Transverse colon (tissue), 4 donors: ENCODE data around the gene YTHDF1. TPM values are rescaled to one million over a fixed set of nuclear protein-coding genes. Genes with fewer than 3 reads are reported as not detected.

Experiments
- DNase-seq: peaks from one replicate; pipeline ENCODE4 v3.0.0-alpha.2; 2019
- H3K27ac ChIP-seq, 4 donors: fragments of 200-600 bp; sonication (generic); 2 replicates each; pipeline ENCODE4 v1.5.1; 2016 to 2018; ENCODE audit warnings: inconsistent platforms in 4 of 4
- H3K27me3 ChIP-seq: fragments of 200-600 bp; sonication (generic); 2 replicates; pipeline ENCODE4 v1.5.1; 2017; ENCODE audit warnings: inconsistent platforms
- H3K36me3 ChIP-seq, 4 donors: fragments of 200-600 bp; sonication (generic); 2 replicates each; pipeline ENCODE4 v1.5.1; 2017 to 2019; ENCODE audit warnings: inconsistent platforms in 4 of 4
- H3K4me1 ChIP-seq, 4 donors: fragments of 200-600 bp; sonication (generic); 2 replicates each; pipeline ENCODE4 v1.5.1; 2017 to 2020; ENCODE audit warnings: inconsistent platforms in 4 of 4
- H3K4me3 ChIP-seq, 4 donors: fragments of 200-600 bp; sonication (generic); 1 replicate in 1 of 4; 2 replicates in 3 of 4; pipeline versions ENCODE4 v1.5.1 to v1.6.1; 2017 to 2019; ENCODE audit warnings: inconsistent platforms in 4 of 4
- H3K9me3 ChIP-seq, 2 donors: fragments of 200-600 bp; sonication (generic); 2 replicates each; pipeline ENCODE4 v1.5.1; 2017 to 2019; ENCODE audit warnings: inconsistent platforms in 2 of 2
- CTCF ChIP-seq, 5 experiments: fragments of 200-600 bp in 3 of 5; fragments of 450-650 bp in 2 of 5; sonication (generic) in 3 of 5; IDR thresholded peaks; 1 replicate in 2 of 5; 2 replicates in 3 of 5; pipeline ENCODE4 v1.5.1; 2016 to 2017; ENCODE audit warnings: antibody characterized with exemption in 5 of 5, inconsistent platforms in 3 of 5, mild to moderate bottlenecking in 2 of 5, moderate library complexity in 1 of 5
- EP300 ChIP-seq: sonication (generic); formaldehyde crosslinking; IDR thresholded peaks from one replicate; pipeline ENCODE4 v1.6.1; 2017; ENCODE audit warnings: antibody characterized with exemption, low read depth
- POLR2A ChIP-seq: fragments of 450-650 bp; IDR thresholded peaks from one replicate; pipeline ENCODE4 v1.6.1; 2016; ENCODE audit warnings: antibody characterized with exemption, mild to moderate bottlenecking, moderate library complexity
- POLR2AphosphoS5 ChIP-seq, 3 donors: sonication (generic); formaldehyde crosslinking; IDR thresholded peaks; one replicate each; pipeline ENCODE4 v1.6.1; 2016; ENCODE audit warnings: antibody characterized with exemption in 3 of 3
- WGBS, 2 donors: methylation state at CpG; one replicate each; pipeline ENCODE4 v1.1.5; 2018; ENCODE audit warnings: low coverage in 1 of 2; 5-methylcytosine and 5-hydroxymethylcytosine counted together
- in situ Hi-C, 4 donors: fragments of 200-750 bp; cut with MboI; loops; one replicate each; pipeline versions ENCODE4 v1.15.0 to v1.15.1; 2017; ENCODE audit warnings: low sequenced_read_pairs in 3 of 4, low pct_ligation_motif_present in 1 of 4, low pct_unique_long_range_greater_than_20kb in 1 of 4
- intact Hi-C: fragments of 100-400 bp; cut with DNase I; formaldehyde crosslinking; loops from one replicate; pipeline ENCODE4 v1.15.1; 2023; ENCODE audit warnings: low total_unique reads
- small RNA-seq, 4 donors: library from RNA; depleted of rRNA; stranded (forward); fragments of <200 nt; gene quantifications; one replicate each; pipeline ENCODE3, GENCODE V24; 2016
- total RNA-seq, 4 donors: library from RNA; depleted of rRNA; stranded (reverse); fragments of >200 nt; gene quantifications; one replicate each; pipeline ENCODE4 v1.1.0, GENCODE V29; 2016

The YTHDF1 gene
- total RNA-seq, 4 donors from 2014 or later = 29.4 to 35.2 (median 32.9) TPM

DNA sequence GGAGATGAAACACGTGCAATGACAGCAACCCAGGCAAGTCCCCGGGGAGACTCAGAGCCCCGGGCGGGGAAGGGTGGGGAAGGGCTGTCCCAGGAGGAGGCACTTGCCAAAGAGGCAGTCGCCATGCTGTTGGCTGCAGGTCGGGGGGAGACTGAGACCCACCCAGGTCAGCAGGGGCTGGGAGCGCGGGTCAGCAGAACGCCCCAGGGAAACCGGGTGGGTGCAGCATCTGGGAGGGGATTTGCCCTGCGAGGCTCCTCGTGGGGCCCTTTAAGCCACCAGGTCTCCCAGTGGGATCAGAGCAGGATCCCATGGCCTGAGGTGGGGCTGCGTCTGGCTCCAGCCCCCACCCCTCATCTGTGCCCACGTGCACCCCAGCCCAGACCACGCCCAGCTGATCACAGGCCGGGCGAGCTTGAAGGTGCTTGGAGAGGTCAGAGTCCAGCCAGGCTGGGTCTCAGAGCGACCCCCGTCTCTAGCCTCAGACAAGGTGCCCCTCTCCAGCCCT lies 65.5 kb downstream of the YTHDF1 start:
- peaks cover 58% of the 10 kb centered on the region for H3K27me3 ChIP-seq
- in situ Hi-C loops = no loop called here
- no peak for DNase-seq

DNA sequence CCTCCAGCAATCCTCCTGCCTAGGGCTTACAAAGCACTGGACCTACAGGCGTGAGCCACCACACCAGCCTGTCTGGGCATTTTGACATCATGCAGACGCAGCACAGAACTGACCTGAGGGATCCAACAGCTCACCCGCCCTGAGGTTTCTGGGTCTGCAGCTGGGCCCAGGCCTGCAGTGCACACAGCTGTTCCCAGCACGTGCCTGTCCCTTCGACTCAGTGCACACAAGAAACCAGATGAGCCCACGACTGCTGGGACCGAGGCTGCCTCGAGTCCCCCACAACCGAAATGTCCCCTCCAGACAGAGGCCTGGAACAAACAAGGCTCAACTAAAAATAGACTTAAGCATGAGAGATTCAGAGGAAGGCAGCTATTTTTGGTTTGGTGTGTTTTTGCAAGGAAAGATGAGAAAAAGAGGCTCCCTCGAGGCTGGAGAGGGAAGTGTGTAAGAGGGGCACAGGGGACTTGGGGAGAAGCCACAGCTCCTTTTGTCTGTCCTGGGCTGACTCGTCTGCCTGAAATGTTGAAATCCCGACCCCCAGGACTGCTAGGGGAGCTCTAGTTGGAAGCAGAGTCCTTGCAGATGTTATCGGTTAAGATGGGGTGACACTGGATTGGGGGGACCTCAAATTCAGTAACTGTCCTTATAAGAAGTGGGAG lies 66.3 kb downstream of the YTHDF1 start:
- peaks cover 55% of the 10 kb centered on the region for H3K27me3 ChIP-seq
- DNase-seq = no peak
- H3K9me3 ChIP-seq = peaks cover 9 to 10% of the 10 kb centered on the region in 2 donors
- 50 to 63% methylated on average over 4 to 13 of the region's 13 CpGs for WGBS, 2 donors
- in situ Hi-C loops (no loop called here), intact Hi-C loops (no loop called here)
- H3K27ac ChIP-seq = no peak overlapping the region
- TF ChIP-seq POLR2A = no peak
- no peak for TF ChIP-seq POLR2AphosphoS5 (IDR thresholded peaks at IDR 0.05)
- TF ChIP-seq CTCF (IDR thresholded peaks at IDR 0.05) = no peak
- no peak for TF ChIP-seq EP300
- H3K4me3 ChIP-seq = no peak overlapping the region
- no peaks in the 10 kb centered on the region for H3K4me1 ChIP-seq
- no peaks in the 10 kb centered on the region for H3K36me3 ChIP-seq

More for the DNA sequence above, 65.5 kb downstream of the YTHDF1 start:
- no peaks in the 10 kb centered on the region for H3K36me3 ChIP-seq
- no peak overlapping the region for H3K4me3 ChIP-seq
- H3K4me1 ChIP-seq = no peaks in the 10 kb centered on the region
- intact Hi-C loops = no loop called here
- TF ChIP-seq EP300 (no peak), POLR2AphosphoS5 (IDR thresholded peaks at IDR 0.05) (no peak), POLR2A (no peak), CTCF (IDR thresholded peaks at IDR 0.05) (no peak)
- H3K9me3 ChIP-seq = peaks cover 9 to 10% of the 10 kb centered on the region in 2 donors
- WGBS, 2 donors = 58% methylated on average over 19 of the region's 19 CpGs; no CpG with 5 or more reads in 1 of the 2 donors
- no peak overlapping the region for H3K27ac ChIP-seq

DNA sequence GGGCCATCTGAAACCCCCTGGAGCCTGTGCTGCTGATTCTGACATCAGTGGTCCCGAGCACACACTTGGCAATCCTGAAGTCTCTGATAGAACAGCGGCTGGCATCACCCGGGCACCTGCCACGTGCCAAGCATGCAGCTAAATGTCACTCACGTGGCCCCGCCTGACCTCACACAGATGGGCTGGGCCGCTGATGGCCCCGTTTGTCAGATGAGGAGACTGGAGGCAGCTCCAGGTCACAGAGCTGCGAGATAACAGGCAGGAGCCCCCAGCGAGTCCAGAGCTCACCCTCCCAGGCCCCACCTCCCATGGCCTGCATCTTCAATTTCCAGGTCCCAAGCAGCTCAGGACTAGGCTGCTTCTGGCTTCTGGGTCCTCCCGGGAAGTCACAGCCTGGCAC lies 67.2 kb downstream of the YTHDF1 start:
- no peaks in the 10 kb centered on the region for H3K4me1 ChIP-seq
- WGBS, 2 donors = 88 to 90% methylated on average over 2 to 11 of the region's 11 CpGs
- no peak for DNase-seq
- in situ Hi-C loops (no loop called here), intact Hi-C loops (no loop called here)
- TF ChIP-seq POLR2AphosphoS5 (IDR thresholded peaks at IDR 0.05) (no peak), CTCF (IDR thresholded peaks at IDR 0.05) (no peak)
- H3K36me3 ChIP-seq = no peaks in the 10 kb centered on the region
- peaks cover 48% of the 10 kb centered on the region for H3K27me3 ChIP-seq
- no peak overlapping the region for H3K4me3 ChIP-seq
- H3K27ac ChIP-seq = no peak overlapping the region
- peaks cover 9 to 10% of the 10 kb centered on the region in 2 donors for H3K9me3 ChIP-seq

GRCh38 chr20:63147532-63147931 lies 68.4 kb downstream of the YTHDF1 start:
- H3K27ac ChIP-seq = no peak overlapping the region
- 68 to 72% methylated on average over 2 of the region's 2 CpGs for WGBS, 2 donors
- peaks cover 36% of the 10 kb centered on the region for H3K27me3 ChIP-seq
- intact Hi-C loops = no loop called here
- DNase-seq = no peak
- H3K4me1 ChIP-seq = no peaks in the 10 kb centered on the region
- no peaks in the 10 kb centered on the region for H3K36me3 ChIP-seq
- in situ Hi-C loops = no loop called here
- no peak for TF ChIP-seq CTCF (IDR thresholded peaks at IDR 0.05)
- TF ChIP-seq EP300 = no peak
- TF ChIP-seq POLR2AphosphoS5 (IDR thresholded peaks at IDR 0.05) = no peak
- TF ChIP-seq POLR2A = no peak
- H3K4me3 ChIP-seq = no peak overlapping the region
- H3K9me3 ChIP-seq = peaks cover 9 to 10% of the 10 kb centered on the region in 2 donors

Small RNAs within 50 kb of the gene (small RNA-seq; reads per million reads assigned to genes)
- gene MIR124-3 (0 reads per million in 4 donors), gene MIR3196 (0 to 0.55 (median 0) reads per million in 4 donors)

Other genes starting within 250 kb of the YTHDF1 start
- not detected for gene BHLHE23, start 209.2 kb downstream of the YTHDF1 start, total RNA-seq
- 10 to 100 TPM in 1 of 4 donors, 1 to 10 TPM in 1, not detected in 2; 1.6 to 12.7 TPM for gene BIRC7, start 19.8 kb upstream of the YTHDF1 start, total RNA-seq
- gene NKAIN4, start 38.3 kb upstream of the YTHDF1 start, total RNA-seq = under 1 TPM in 1 of 4 donors, not detected in 3; 0.79 TPM
- gene ARFGAP1, start 56.7 kb upstream of the YTHDF1 start, total RNA-seq = 100 to 1,000 TPM in 1 of 4 donors, 10 to 100 TPM in 3; 43.8 to 200 (median 74.8) TPM
- gene COL20A1, start 77.1 kb upstream of the YTHDF1 start, total RNA-seq = 10 to 100 TPM in 1 of 4 donors, not detected in 3; 43.8 TPM
- under 1 TPM in 1 of 4 donors, not detected in 3; 0.20 TPM for gene CHRNA4, start 145.2 kb upstream of the YTHDF1 start, total RNA-seq